Small intestine (tissue), 7 donors: ENCODE results near the gene RBM22. TPM values are rescaled to one million over a fixed set of nuclear protein-coding genes. Genes with fewer than 3 reads are reported as not detected.
A peak's percentile ranks its signal among the peaks of the same experiment; 100 is the strongest.

Experiments used
- DNase-seq, 2 donors: peaks; one replicate each; pipeline versions ENCODE4 v3.0.0 to v3.0.0-alpha.2; 2013
- FAIRE-seq: peaks from 2 replicates; lab custom pipeline; 2012; peaks lifted over from hg19 to GRCh38; lab: Jason Lieb, UNC
- H3K27ac ChIP-seq, 3 donors: one replicate each; pipeline ENCODE4 v1.5.1; 2013; ENCODE audit warnings: low read length in 2 of 3, mild to moderate bottlenecking in 2 of 3, control low read depth in 1 of 3, inconsistent platforms in 1 of 3, low read depth in 1 of 3, moderate library complexity in 1 of 3
- H3K27me3 ChIP-seq, 3 donors: one replicate each; pipeline ENCODE4 v1.6.1; 2013; ENCODE audit warnings: low read length in 3 of 3, inconsistent platforms in 1 of 3; ENCODE audit not compliant: control insufficient read depth in 3 of 3, insufficient read depth in 3 of 3
- H3K36me3 ChIP-seq, 3 donors: one replicate each; pipeline ENCODE4 v1.6.1; 2013; ENCODE audit warnings: low read length in 3 of 3, inconsistent platforms in 1 of 3, low read depth in 1 of 3, mild to moderate bottlenecking in 1 of 3, moderate library complexity in 1 of 3; ENCODE audit not compliant: control insufficient read depth in 3 of 3, insufficient read depth in 2 of 3
- H3K4me1 ChIP-seq, 3 donors: one replicate each; pipeline ENCODE4 v1.6.1; 2013; ENCODE audit warnings: low read length in 2 of 3, inconsistent platforms in 1 of 3, low read depth in 1 of 3, mild to moderate bottlenecking in 1 of 3, moderate library complexity in 1 of 3; ENCODE audit not compliant: control insufficient read depth in 3 of 3, insufficient read depth in 2 of 3
- H3K4me3 ChIP-seq, 3 donors: one replicate each; pipeline ENCODE4 v1.5.1; 2013; ENCODE audit warnings: low read length in 3 of 3, control low read depth in 1 of 3, inconsistent platforms in 1 of 3, low read depth in 1 of 3, mild to moderate bottlenecking in 1 of 3, moderate library complexity in 1 of 3
- H3K9me3 ChIP-seq, 2 donors: one replicate each; pipeline ENCODE4 v1.6.1; 2013; ENCODE audit warnings: low read depth in 1 of 2, low read length in 1 of 2; ENCODE audit not compliant: control insufficient read depth in 2 of 2, insufficient read depth in 1 of 2
- WGBS, 3 donors: extraction: QIAGEN DNeasy Blood & Tissue Kit; methylation state at CpG; one replicate each; pipeline ENCODE4 v1.1.7; 2013; 5-methylcytosine and 5-hydroxymethylcytosine counted together
- polyA plus RNA-seq, 4 donors: library from polyadenylated mRNA; stranded (reverse) in 3 of 4; unstranded in 1 of 4; fragments of 200-250 nt in 3 of 4; fragments of 120-200 nt in 1 of 4; gene quantifications; one replicate each; pipeline versions ENCODE4 v1.2.1 to v1.2.3, GENCODE V29; 2013
- donor health status: healthy with polysubstance abuse.
- donor health status: control.
- donor health status: control.
- donor health status: Bipolar disorder and iron deficiency.
- donor health status: healthy.

The RBM22 gene
- polyA plus RNA-seq, 4 donors = 28.1 to 55.5 (median 32.1) TPM

- no peaks in the 10 kb centered on the region for H3K9me3 ChIP-seq
- peak within 1 kb of the TSS in 1 of 3 donors; percentile 27 for H3K27ac ChIP-seq
- peaks cover 0 to 5% (median 0%) of the 10 kb centered on the region in 3 donors for H3K36me3 ChIP-seq
- FAIRE-seq (no peak), DNase-seq (no peak)
- H3K4me1 ChIP-seq = peaks cover 0 to 7% (median 0%) of the 10 kb centered on the region in 3 donors
- 70 to 77% (median 72%) methylated on average over 7 of the region's 7 CpGs for WGBS, 3 donors
- H3K27me3 ChIP-seq = peaks cover 0 to 17% (median 0%) of the 10 kb centered on the region in 3 donors
- H3K4me3 ChIP-seq = no peak within 1 kb of the TSS
Measured at GRCh38 chr5:150661086-150661485, 39.8 kb downstream of the RBM22 start, which contains the start of gene MYOZ3. TSS of gene MYOZ3 (plus strand) at chr5:150661251. CDS start at chr5:150662942, 1,691 bp downstream.

- Histone ChIP-seq H3K27ac (peak overlapping the region in 1 of 3 donors; percentile 27), H3K4me3 (no peak overlapping the region), H3K27me3 (peaks cover 0 to 17% (median 0%) of the 10 kb centered on the region in 3 donors), H3K4me1 (peaks cover 0 to 9% (median 0%) of the 10 kb centered on the region in 3 donors), H3K36me3 (peaks cover 0 to 9% (median 0%) of the 10 kb centered on the region in 3 donors), H3K9me3 (no peaks in the 10 kb centered on the region)
- no peak for FAIRE-seq
- WGBS, 3 donors = 58 to 67% (median 62%) methylated on average over 4 of the region's 4 CpGs
- no peak for DNase-seq
Measured at GRCh38 chr5:150660108-150660831, 40.6 kb downstream of the RBM22 start.

GRCh38 chr5:150659360-150660107 lies 41.3 kb downstream of the RBM22 start:
- no peak for FAIRE-seq
- Histone ChIP-seq H3K4me3 (no peak overlapping the region), H3K9me3 (no peaks in the 10 kb centered on the region), H3K27me3 (peaks cover 0 to 12% (median 0%) of the 10 kb centered on the region in 3 donors), H3K4me1 (peaks cover 0 to 9% (median 0%) of the 10 kb centered on the region in 3 donors), H3K27ac (peak overlapping the region in 1 of 3 donors; percentile 27), H3K36me3 (peaks cover 0 to 11% (median 0%) of the 10 kb centered on the region in 3 donors)
- DNase-seq = no peak
- WGBS, 3 donors = 70 to 79% (median 76%) methylated on average over 11 of the region's 11 CpGs

GRCh38 chr5:150658699-150659265 lies 42.1 kb downstream of the RBM22 start:
- H3K9me3 ChIP-seq = no peaks in the 10 kb centered on the region
- no peak for FAIRE-seq
- H3K27ac ChIP-seq = no peak overlapping the region

GRCh38 chr5:150658121-150658520 lies 42.7 kb downstream of the RBM22 start:
- 88 to 92% (median 92%) methylated on average over 4 of the region's 4 CpGs for WGBS, 3 donors
- peaks cover 0 to 16% (median 0%) of the 10 kb centered on the region in 3 donors for H3K36me3 ChIP-seq
- H3K4me3 ChIP-seq = no peak overlapping the region
- FAIRE-seq (no peak), DNase-seq (no peak)
- peaks cover 0 to 9% (median 0%) of the 10 kb centered on the region in 3 donors for H3K4me1 ChIP-seq
- no peaks in the 10 kb centered on the region for H3K9me3 ChIP-seq
- peaks cover 0 to 12% (median 0%) of the 10 kb centered on the region in 3 donors for H3K27me3 ChIP-seq
- no peak overlapping the region for H3K27ac ChIP-seq

More at GRCh38 chr5:150658699-150659265, 42.1 kb downstream of the RBM22 start:
- peaks cover 0 to 12% (median 0%) of the 10 kb centered on the region in 3 donors for H3K27me3 ChIP-seq
- peaks cover 0 to 9% (median 0%) of the 10 kb centered on the region in 3 donors for H3K4me1 ChIP-seq
- DNase-seq = no peak
- H3K36me3 ChIP-seq = peaks cover 0 to 11% (median 0%) of the 10 kb centered on the region in 3 donors
- WGBS, 3 donors = 37 to 61% (median 38%) methylated on average over 3 of the region's 3 CpGs
- no peak overlapping the region for H3K4me3 ChIP-seq

- 1 to 3% (median 2%) methylated on average over 50 to 99 of the region's 99 CpGs for WGBS, 3 donors
- peak overlapping the region in 1 of 3 donors; percentile 43 for H3K27ac ChIP-seq
- peak overlapping the region; percentile 33 to 55 (median 43) for H3K4me3 ChIP-seq
Measured at GRCh38 chr5:150656191-150657132, 44.4 kb downstream of the RBM22 start.

GRCh38 chr5:150655221-150655620 lies 45.6 kb downstream of the RBM22 start:
- peaks cover 0 to 9% (median 0%) of the 10 kb centered on the region in 3 donors for H3K4me1 ChIP-seq
- peaks cover 0 to 45% (median 0%) of the 10 kb centered on the region in 3 donors for H3K36me3 ChIP-seq
- no peak for DNase-seq
- no peak overlapping the region for H3K27ac ChIP-seq
- no peak for FAIRE-seq
- no peaks in the 10 kb centered on the region for H3K9me3 ChIP-seq
- WGBS, 3 donors = 87 to 96% (median 87%) methylated on average over 3 of the region's 3 CpGs
- H3K4me3 ChIP-seq = no peak overlapping the region
- H3K27me3 ChIP-seq = no peaks in the 10 kb centered on the region

More at GRCh38 chr5:150656191-150657132, 44.4 kb downstream of the RBM22 start:
- Histone ChIP-seq H3K36me3 (peaks cover 0 to 33% (median 0%) of the 10 kb centered on the region in 3 donors), H3K27me3 (peaks cover 0 to under 1% (median 0%) of the 10 kb centered on the region in 3 donors), H3K9me3 (no peaks in the 10 kb centered on the region), H3K4me1 (peaks cover 0 to 9% (median 0%) of the 10 kb centered on the region in 3 donors)
- FAIRE-seq (no peak), DNase-seq (peak; percentile 50 to 90)
